HepG2 (cell line): Measurements from ENCODE around the gene SYT11. TPM values are rescaled to one million over a fixed set of nuclear protein-coding genes. Genes with fewer than 3 reads are reported as not detected.
A peak's percentile ranks its signal among the peaks of the same experiment; 100 is the strongest.

ENCODE experiments used
- ATF2 ChIP-seq: sonication (generic); formaldehyde crosslinking; IDR thresholded peaks from 2 replicates; pipeline ENCODE4 v1.4.0; 2020; ENCODE audit warnings: missing genetic modification reagents
- CREBL2 ChIP-seq: sonication (generic); formaldehyde crosslinking; IDR thresholded peaks from 2 replicates; pipeline ENCODE4 v1.8.1; 2023; ENCODE audit warnings: missing genetic modification reagents, mild to moderate bottlenecking, borderline replicate concordance
- HDAC6 ChIP-seq: fragments of 200-600 bp; sonication (generic); IDR thresholded peaks from 2 replicates; pipeline ENCODE4 v1.7.0; 2017; ENCODE audit warnings: mild to moderate bottlenecking, antibody characterized with exemption, low read length, low read depth
- JDP2 ChIP-seq: sonication (generic); formaldehyde crosslinking; IDR thresholded peaks from 2 replicates; pipeline ENCODE4 v1.8.1; 2022; ENCODE audit warnings: missing genetic modification reagents, borderline replicate concordance
- KLF16 ChIP-seq, 2 experiments: sonication (generic) in 1 of 2; formaldehyde crosslinking in 1 of 2; IDR thresholded peaks; 2 replicates each; pipeline versions ENCODE4 v1.6.1 to v1.8.0; 2016 to 2023; ENCODE audit warnings: missing genetic modification reagents in 2 of 2, missing compliant biosample characterization in 1 of 2
- NRL ChIP-seq: sonication (generic); formaldehyde crosslinking; IDR thresholded peaks from 2 replicates; pipeline ENCODE4 v1.5.0; 2020; ENCODE audit warnings: missing genetic modification reagents, mild to moderate bottlenecking, moderate library complexity, borderline replicate concordance
- PHF20 ChIP-seq: sonication (generic); formaldehyde crosslinking; IDR thresholded peaks from 2 replicates; pipeline ENCODE4 v1.5.0; 2020; ENCODE audit warnings: mild to moderate bottlenecking, missing genetic modification reagents
- TIGD3 ChIP-seq: sonication (generic); formaldehyde crosslinking; IDR thresholded peaks from 2 replicates; pipeline ENCODE4 v1.5.1; 2020; ENCODE audit warnings: mild to moderate bottlenecking, missing genetic modification reagents, borderline replicate concordance
- ZC3H13 ChIP-seq: sonication (generic); formaldehyde crosslinking; IDR thresholded peaks from 2 replicates; pipeline ENCODE4 v1.8.1; 2023; ENCODE audit warnings: mild to moderate bottlenecking, missing genetic modification reagents, moderate library complexity
- ZNF142 ChIP-seq: sonication (generic); formaldehyde crosslinking; IDR thresholded peaks from 2 replicates; pipeline ENCODE4 v1.4.0; 2020; ENCODE audit warnings: missing genetic modification reagents
- ZNF747 ChIP-seq: sonication (generic); formaldehyde crosslinking; IDR thresholded peaks from 2 replicates; pipeline ENCODE4 v1.8.1; 2023; ENCODE audit warnings: missing genetic modification reagents, mild to moderate bottlenecking, borderline replicate concordance
- ZSCAN25 ChIP-seq: sonication (generic); formaldehyde crosslinking; IDR thresholded peaks from 2 replicates; pipeline ENCODE4 v1.8.0; 2022; ENCODE audit warnings: mild to moderate bottlenecking, missing genetic modification reagents
- polyA plus RNA-seq, 8 experiments: library from polyadenylated mRNA; depleted of rRNA in 3 of 8; stranded (reverse) in 7 of 8; unstranded in 1 of 8; fragments of >200 nt; fragmentation: Illumina TruSeq in 4 of 8; extraction: Trizol in 4 of 8; gene quantifications; 2 replicates each; pipeline versions ENCODE4 v1.2.1 to v1.2.3, GENCODE V29; 2011 to 2016; ENCODE audit warnings: low read depth in 4 of 8, missing spikeins in 1 of 8, mixed read lengths in 1 of 8; ENCODE audit not compliant: insufficient read depth in 1 of 8
- total RNA-seq, 5 experiments: library from RNA; depleted of rRNA; stranded (reverse); fragments of >200 nt; fragmentation: Illumina TruSeq; extraction: Trizol; gene quantifications; 2 replicates each; pipeline ENCODE4 v1.2.3, GENCODE V29; 2016; ENCODE audit warnings: low read depth in 1 of 5

SYT11 gene
- total and polyA plus RNA-seq, 2 of the 13 experiments (the other 11 are each of a cell fraction or from before 2014, with no cell fraction given) = 0.22 to 0.59 TPM

DNA sequence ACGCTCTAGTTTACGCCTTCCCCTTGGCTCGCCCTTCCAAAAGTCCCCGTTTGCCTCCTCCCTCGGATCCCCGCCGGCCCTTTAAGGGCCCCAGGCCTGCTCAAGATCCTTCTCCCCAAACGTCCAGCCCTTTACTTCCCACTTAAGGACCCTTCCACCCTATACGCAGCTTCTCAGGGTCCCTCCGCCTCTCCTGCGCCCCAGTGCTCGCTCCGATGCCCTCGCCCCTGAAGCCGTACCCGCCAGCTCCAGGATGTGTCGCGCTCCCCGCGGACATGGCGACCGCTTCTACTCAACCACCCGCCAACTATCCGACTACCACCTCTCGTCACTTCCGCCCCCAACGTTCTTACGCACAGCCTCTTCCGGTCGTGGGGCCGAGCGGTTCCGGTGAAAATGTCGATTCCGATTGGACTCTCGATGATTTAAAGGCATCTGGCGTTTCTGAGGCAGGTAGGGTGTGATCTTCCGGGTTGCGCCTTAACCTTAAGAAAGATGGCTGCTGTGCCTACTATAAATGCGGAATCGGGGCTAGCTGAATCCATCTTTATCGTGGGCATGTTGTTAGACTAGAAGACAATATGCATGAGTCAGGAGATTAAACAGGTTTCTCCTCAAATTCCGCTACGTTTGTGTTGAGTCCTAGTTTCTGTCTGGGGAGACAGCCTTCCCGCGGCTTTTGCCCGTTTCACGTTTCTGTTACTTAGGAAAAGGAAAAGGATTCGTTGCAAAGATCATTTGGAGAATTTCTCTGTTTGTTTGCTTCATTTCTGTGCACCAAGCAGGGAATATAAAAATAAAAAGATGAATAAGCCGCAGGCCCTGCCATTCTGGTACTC, 74.9 kb downstream of the SYT11 start, which contains the start of gene KHDC4 (continued):
- TF ChIP-seq PHF20 (CRISPR knock-in tag) (peak; percentile 93), ZC3H13 (peak; percentile 89), KLF16 (CRISPR knock-in tag; IDR thresholded peaks at IDR 0.05) (0 out of 4 replicates have a peak, but pooled peaks of 1 of the 2 experiments have one; percentile 48), NRL (CRISPR knock-in tag) (peak; percentile 81), CREBL2 (CRISPR knock-in tag) (no peak), JDP2 (CRISPR knock-in tag) (no peak), TIGD3 (CRISPR knock-in tag) (0 out of 2 replicates have a peak, but pooled peaks have one; percentile 12), ZSCAN25 (CRISPR knock-in tag) (no peak; the same call in 1 of the 2 replicates), ZNF747 (no peak; the same call in 1 of the 2 replicates), ATF2 (CRISPR knock-in tag) (peak; percentile 35; the same call in 1 of the 2 replicates), HDAC6 (no peak), ZNF142 (CRISPR knock-in tag) (peak; percentile 51; the same call in 1 of the 2 replicates)
